ENCODE data around the gene MFAP5. TPM values are rescaled to one million over a fixed set of nuclear protein-coding genes. Genes with fewer than 3 reads are reported as not detected.

The MFAP5 gene
- total RNA-seq, 1 experiment from 2014 or later: not detected

GRCh38 chr12:8665759-8666158 lies 3.1 kb upstream of the MFAP5 start:
- TF ChIP-seq, protein P1, sequence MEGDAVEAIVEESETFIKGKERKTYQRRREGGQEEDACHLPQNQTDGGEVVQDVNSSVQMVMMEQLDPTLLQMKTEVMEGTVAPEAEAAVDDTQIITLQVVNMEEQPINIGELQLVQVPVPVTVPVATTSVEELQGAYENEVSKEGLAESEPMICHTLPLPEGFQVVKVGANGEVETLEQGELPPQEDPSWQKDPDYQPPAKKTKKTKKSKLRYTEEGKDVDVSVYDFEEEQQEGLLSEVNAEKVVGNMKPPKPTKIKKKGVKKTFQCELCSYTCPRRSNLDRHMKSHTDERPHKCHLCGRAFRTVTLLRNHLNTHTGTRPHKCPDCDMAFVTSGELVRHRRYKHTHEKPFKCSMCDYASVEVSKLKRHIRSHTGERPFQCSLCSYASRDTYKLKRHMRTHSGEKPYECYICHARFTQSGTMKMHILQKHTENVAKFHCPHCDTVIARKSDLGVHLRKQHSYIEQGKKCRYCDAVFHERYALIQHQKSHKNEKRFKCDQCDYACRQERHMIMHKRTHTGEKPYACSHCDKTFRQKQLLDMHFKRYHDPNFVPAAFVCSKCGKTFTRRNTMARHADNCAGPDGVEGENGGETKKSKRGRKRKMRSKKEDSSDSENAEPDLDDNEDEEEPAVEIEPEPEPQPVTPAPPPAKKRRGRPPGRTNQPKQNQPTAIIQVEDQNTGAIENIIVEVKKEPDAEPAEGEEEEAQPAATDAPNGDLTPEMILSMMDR (IDR thresholded peaks at IDR 0.05; ENCODE audit: unreplicated experiment): no peak
- Mint-ChIP-seq H3K4me3 (ENCODE audit: low read depth, unreplicated experiment) (no peak overlapping the region), H3K4me1 (ENCODE audit: low read depth, unreplicated experiment) (no peaks in the 10 kb centered on the region), H3K27ac (ENCODE audit: unreplicated experiment) (no peak overlapping the region), H3K36me3 (ENCODE audit: insufficient read depth, unreplicated experiment) (no peaks in the 10 kb centered on the region), H3K9me3 (ENCODE audit: low read depth, unreplicated experiment) (no peaks in the 10 kb centered on the region), H3K27me3 (ENCODE audit: unreplicated experiment) (peaks cover 13% of the 10 kb centered on the region)
- CTCF ChIA-PET: no interaction called here
- no peak for DNase-seq
- BruUV-seq (replicated peaks): no TSS peak
- intact Hi-C loops (cut with micrococcal nuclease; ENCODE audit: unreplicated experiment): no loop called here

DNA sequence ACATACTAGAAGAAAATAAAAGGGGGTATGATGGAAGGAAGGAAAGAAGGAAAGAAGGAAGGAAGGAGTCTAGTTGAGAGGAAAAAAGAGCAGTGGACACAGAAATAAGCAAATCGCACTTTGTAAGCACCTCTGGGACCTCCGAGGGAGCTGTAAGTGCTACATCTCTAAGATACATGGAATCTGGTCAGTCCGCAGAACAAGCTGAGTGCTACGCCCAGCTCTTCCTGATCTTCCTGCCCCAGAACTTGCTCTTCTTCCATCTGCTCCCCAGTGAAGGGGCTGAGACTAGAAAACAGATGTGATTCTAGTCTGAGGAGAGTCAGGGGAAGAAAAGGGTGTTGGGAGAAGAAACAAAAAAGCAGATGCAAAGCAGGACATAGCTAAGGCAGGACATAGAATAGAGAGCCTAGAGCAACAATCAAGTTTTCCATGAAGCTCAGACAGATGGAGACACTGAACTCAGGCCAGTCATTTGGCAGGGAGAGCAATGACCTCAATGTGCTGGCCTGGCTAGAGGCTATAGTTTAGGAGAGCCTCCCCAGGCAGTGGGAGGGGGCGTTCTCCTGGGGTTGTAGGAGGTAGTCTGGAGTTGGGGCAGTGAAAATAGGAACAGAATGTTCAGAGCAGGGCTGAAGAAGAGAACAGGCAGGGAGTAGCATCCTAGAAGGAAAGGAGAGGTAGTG lies 1.7 kb upstream of the MFAP5 start:
- Mint-ChIP-seq H3K27me3 (ENCODE audit: unreplicated experiment) (peaks cover 13% of the 10 kb centered on the region), H3K9me3 (ENCODE audit: low read depth, unreplicated experiment) (no peaks in the 10 kb centered on the region), H3K36me3 (ENCODE audit: insufficient read depth, unreplicated experiment) (no peaks in the 10 kb centered on the region), H3K27ac (ENCODE audit: unreplicated experiment) (no peak overlapping the region), H3K4me3 (ENCODE audit: low read depth, unreplicated experiment) (no peak overlapping the region), H3K4me1 (ENCODE audit: low read depth, unreplicated experiment) (no peaks in the 10 kb centered on the region)
- CTCF ChIA-PET: no interaction called here
- BruUV-seq (replicated peaks): no TSS peak
- no peak for DNase-seq
- TF ChIP-seq, protein P1 (IDR thresholded peaks at IDR 0.05; ENCODE audit: unreplicated experiment): no peak
- intact Hi-C loops (cut with micrococcal nuclease; ENCODE audit: unreplicated experiment): no loop called here

GRCh38 chr12:8661751-8662150 lies 875 bp downstream of the MFAP5 start:
- no peak for DNase-seq
- H3K27me3 Mint-ChIP-seq (ENCODE audit: unreplicated experiment): peaks cover 13% of the 10 kb centered on the region
- H3K4me3 Mint-ChIP-seq (ENCODE audit: low read depth, unreplicated experiment): no peak overlapping the region
- H3K4me1 Mint-ChIP-seq (ENCODE audit: low read depth, unreplicated experiment): no peaks in the 10 kb centered on the region
- intact Hi-C loops (cut with micrococcal nuclease; ENCODE audit: unreplicated experiment): no loop called here
- CTCF ChIA-PET: no interaction called here
- H3K36me3 Mint-ChIP-seq (ENCODE audit: insufficient read depth, unreplicated experiment): no peaks in the 10 kb centered on the region
- no TSS peak for BruUV-seq (replicated peaks)
- H3K27ac Mint-ChIP-seq (ENCODE audit: unreplicated experiment): no peak overlapping the region
- no peaks in the 10 kb centered on the region for H3K9me3 Mint-ChIP-seq (ENCODE audit: low read depth, unreplicated experiment)
- TF ChIP-seq, protein P1 (IDR thresholded peaks at IDR 0.05; ENCODE audit: unreplicated experiment): no peak

GRCh38 chr12:8661016-8661415 lies 1.6 kb downstream of the MFAP5 start:
- CTCF ChIA-PET: no interaction called here
- TF ChIP-seq, protein P1 (IDR thresholded peaks at IDR 0.05; ENCODE audit: unreplicated experiment): no peak
- H3K27me3 Mint-ChIP-seq (ENCODE audit: unreplicated experiment): peaks cover 13% of the 10 kb centered on the region
- intact Hi-C loops (cut with micrococcal nuclease; ENCODE audit: unreplicated experiment): no loop called here
- BruUV-seq (replicated peaks): no TSS peak
- no peaks in the 10 kb centered on the region for H3K9me3 Mint-ChIP-seq (ENCODE audit: low read depth, unreplicated experiment)
- H3K36me3 Mint-ChIP-seq (ENCODE audit: insufficient read depth, unreplicated experiment): no peaks in the 10 kb centered on the region
- H3K27ac Mint-ChIP-seq (ENCODE audit: unreplicated experiment): no peak overlapping the region
- DNase-seq: no peak
- no peak overlapping the region for H3K4me3 Mint-ChIP-seq (ENCODE audit: low read depth, unreplicated experiment)
- no peaks in the 10 kb centered on the region for H3K4me1 Mint-ChIP-seq (ENCODE audit: low read depth, unreplicated experiment)
